RWPE1 (cell line): Measurements from ENCODE around the gene FBXW7.

Source experiments
- CTCF ChIA-PET: fragments of 350-600 bp; sonication (Branson Sonifier 250); formaldehyde crosslinking; extraction: SDS; loops from one replicate; lab custom pipeline; 2021; lab: Yijun Ruan, JAX
- POLR2A ChIA-PET: fragments of 400-600 bp; formaldehyde crosslinking; extraction: SDS; loops from one replicate; lab custom pipeline; 2020; ENCODE audit warnings: antibody characterized with exemption; ENCODE audit not compliant: low non-redundant PET; lab: Yijun Ruan, JAX
- DNase-seq: peaks from one replicate; pipeline ENCODE4 v3.0.0; 2012; ENCODE audit warnings: low spot score
- H3K27ac ChIP-seq: fragments of 450-650 bp; 2 replicates; pipeline ENCODE4 v1.5.1; 2017
- TF ChIP-seq, protein P1 (sequence below): fragments of 450-650 bp; conservative IDR thresholded peaks from 2 replicates; pipeline ENCODE4 v1.5.1; 2017; ENCODE audit warnings: low read depth, mild to moderate bottlenecking

FBXW7 gene

DNA sequence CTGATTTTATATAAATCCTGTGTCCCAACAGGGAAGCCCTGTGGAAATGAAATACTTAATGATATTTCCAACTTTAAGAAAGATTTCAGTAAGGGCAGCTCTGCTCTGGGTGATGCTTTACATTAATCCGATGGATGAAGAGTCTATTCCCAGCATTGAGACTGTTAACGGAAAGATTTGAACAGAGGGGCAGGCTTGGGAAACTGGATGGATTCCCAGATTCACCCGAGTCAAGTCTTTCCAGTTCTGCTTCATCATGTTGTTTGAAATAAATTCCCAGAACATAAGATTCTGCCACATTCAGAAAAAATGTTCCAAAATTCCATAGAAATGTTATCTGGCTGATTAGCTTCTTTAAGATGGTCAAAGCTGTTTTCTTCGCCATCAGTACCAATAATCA is 246.0 kb downstream of the FBXW7 start:
- ChIA-PET POLR2A (no interaction called here), CTCF (no interaction called here)
- no peak overlapping the region for H3K27ac ChIP-seq
- DNase-seq = no peak
- TF ChIP-seq, protein P1, sequence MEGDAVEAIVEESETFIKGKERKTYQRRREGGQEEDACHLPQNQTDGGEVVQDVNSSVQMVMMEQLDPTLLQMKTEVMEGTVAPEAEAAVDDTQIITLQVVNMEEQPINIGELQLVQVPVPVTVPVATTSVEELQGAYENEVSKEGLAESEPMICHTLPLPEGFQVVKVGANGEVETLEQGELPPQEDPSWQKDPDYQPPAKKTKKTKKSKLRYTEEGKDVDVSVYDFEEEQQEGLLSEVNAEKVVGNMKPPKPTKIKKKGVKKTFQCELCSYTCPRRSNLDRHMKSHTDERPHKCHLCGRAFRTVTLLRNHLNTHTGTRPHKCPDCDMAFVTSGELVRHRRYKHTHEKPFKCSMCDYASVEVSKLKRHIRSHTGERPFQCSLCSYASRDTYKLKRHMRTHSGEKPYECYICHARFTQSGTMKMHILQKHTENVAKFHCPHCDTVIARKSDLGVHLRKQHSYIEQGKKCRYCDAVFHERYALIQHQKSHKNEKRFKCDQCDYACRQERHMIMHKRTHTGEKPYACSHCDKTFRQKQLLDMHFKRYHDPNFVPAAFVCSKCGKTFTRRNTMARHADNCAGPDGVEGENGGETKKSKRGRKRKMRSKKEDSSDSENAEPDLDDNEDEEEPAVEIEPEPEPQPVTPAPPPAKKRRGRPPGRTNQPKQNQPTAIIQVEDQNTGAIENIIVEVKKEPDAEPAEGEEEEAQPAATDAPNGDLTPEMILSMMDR = no peak

DNA sequence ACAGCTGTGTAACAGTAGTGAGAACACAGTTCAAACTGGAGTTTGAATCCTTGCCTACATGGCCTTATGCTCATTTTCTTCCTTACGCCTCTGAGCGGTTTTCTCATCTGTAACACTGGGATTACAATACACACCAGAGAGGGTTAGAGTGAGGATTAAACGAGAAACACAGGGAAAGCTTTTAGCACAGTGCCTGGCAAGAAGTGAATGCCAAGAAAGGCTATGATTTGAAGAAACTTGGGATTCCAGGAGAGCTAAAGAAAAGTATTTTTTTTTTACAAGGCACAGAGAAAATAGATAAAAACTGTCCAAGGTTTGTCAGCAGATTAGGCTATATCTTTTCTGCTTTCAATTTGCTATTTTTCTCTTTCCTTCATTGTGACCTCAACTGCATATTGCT is 246.4 kb downstream of the FBXW7 start:
- DNase-seq = no peak
- ChIA-PET POLR2A (no interaction called here), CTCF (no interaction called here)
- H3K27ac ChIP-seq = no peak overlapping the region
- TF ChIP-seq, protein P1 = no peak

DNA sequence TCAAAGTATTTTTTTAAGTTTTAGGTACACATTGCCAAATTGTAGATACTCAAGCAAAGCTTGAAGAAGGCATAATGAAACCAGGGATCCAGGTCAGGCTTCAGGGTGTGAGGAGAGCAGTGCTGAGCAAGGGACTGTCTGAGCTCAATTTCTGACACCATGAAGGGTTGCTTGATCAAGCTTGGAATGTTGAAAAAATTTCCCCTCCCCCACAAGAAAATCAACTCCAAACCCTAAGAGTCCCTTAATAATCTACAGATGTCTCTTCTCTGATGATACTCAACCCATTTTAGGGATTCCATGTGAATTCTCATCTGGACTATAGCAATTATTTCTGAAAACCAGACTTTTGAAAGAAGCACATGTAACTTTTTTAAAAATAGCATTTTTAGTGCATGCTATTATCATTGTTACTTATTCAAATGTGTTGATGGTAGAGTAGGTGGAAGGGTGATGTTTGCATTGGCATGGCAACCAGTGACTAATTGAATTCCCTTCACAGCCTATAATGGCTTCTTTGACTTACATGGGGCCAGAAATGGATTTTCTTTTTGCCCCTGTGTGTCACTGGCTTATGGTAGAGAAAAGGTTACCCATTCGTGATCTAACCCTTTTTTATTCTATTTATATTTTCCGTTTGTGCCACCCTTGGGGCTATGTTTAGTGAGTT is 252.0 kb downstream of the FBXW7 start:
- ChIA-PET POLR2A (no interaction called here), CTCF (interaction anchor here (0.6 kb wide), 1 partner anchor 179 kb away, joined by 5 read pairs; no protein-coding TSS in a partner anchor)
- H3K27ac ChIP-seq = no peak overlapping the region
- DNase-seq = peak; percentile 20
- TF ChIP-seq, protein P1 = no peak

DNA sequence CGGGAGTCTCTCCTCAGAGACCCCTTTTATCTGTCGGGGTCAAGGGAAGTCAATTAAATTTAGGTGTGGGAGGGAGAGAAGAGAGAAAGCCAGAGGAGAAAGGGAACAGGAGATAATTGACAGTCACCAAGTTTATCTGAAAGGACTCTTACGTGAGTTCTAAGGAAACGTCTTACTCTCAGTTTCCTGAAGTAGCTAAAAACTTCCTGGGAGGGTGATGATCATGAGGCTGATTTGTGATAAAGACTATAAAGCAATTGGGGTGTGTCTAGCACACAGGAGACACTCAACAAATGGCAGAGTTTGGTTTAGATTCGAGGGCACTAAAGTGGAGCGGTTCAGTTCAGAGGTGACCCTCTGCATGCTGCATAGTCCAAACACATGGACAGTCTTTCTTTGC is 254.1 kb downstream of the FBXW7 start:
- CTCF ChIA-PET = interaction anchor here (0.6 kb wide), 1 partner anchor 21 kb away, joined by 4 read pairs; no protein-coding TSS in a partner anchor
- DNase-seq = no peak
- TF ChIP-seq, protein P1 = no peak
- no peak overlapping the region for H3K27ac ChIP-seq
- POLR2A ChIA-PET = no interaction called here

DNA sequence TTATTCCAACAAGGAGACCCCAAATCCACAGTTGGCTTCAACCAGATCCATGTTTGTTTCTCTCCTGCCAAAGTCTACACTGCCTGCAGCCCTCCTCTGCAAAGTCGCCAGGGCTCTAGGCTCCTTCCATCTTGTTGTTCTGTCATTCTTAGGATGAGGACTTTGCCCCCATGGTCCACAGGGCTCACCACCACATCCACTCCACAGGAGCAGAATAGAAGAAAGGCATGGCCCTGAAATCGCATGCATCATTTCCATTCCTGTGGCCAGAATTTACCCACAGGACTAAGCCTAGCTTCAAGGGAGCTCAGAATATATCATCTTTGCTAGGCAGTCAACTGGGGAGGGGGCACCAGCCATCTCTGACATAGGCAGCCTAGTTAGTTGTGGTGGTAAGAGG is 254.7 kb downstream of the FBXW7 start:
- no peak overlapping the region for H3K27ac ChIP-seq
- ChIA-PET POLR2A (no interaction called here), CTCF (interaction anchor here (0.6 kb wide), 1 partner anchor 22 kb away, joined by 4 read pairs; no protein-coding TSS in a partner anchor)
- no peak for DNase-seq
- TF ChIP-seq, protein P1 = no peak

DNA sequence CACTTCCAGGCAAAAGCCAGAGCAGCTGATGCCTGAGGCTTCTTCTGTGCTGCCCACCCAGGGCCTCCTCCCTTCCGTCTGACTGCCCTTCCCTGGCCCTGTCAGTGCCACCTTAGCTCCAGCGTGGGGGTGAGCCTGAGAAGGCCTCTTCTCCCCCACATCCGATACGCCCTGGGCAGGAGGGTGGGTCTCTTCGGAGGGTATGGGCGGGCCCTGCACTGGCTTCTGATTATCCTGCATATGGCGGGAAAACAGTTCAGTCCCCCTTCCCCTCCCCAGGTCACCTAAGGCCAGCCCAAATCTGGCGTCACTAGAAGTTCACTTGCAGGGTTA is 256.7 kb downstream of the FBXW7 start:
- no peak for DNase-seq
- no peak overlapping the region for H3K27ac ChIP-seq
- POLR2A ChIA-PET = no interaction called here
- TF ChIP-seq, protein P1 = no peak
- CTCF ChIA-PET = no interaction called here
